Smooth muscle cell (in vitro differentiated cells): ENCODE measurements around the gene MED7. TPM values are rescaled to one million over a fixed set of nuclear protein-coding genes. Genes with fewer than 3 reads are reported as not detected.

Experiments
- DNase-seq: peaks from one replicate; lab custom pipeline; 2025; ENCODE audit not compliant: unreplicated experiment; lab: John Stamatoyannopoulos, UW
- H2AFZ ChIP-seq: fragments of 200-600 bp; sonication (generic); 2 replicates; pipeline ENCODE4 v1.6.0; 2016; ENCODE audit warnings: antibody characterized with exemption, low read depth, mild to moderate bottlenecking
- H3F3A ChIP-seq: fragments of 200-600 bp; sonication (generic); 2 replicates; pipeline ENCODE4 v1.6.0; 2017; ENCODE audit warnings: antibody characterized with exemption, low read depth
- H3K27ac ChIP-seq: fragments of 200-600 bp; sonication (generic); 2 replicates; pipeline ENCODE4 v1.5.1; 2016; ENCODE audit warnings: low read depth, mild to moderate bottlenecking
- H3K27me3 ChIP-seq: fragments of 200-600 bp; sonication (generic); 2 replicates; pipeline ENCODE4 v1.6.1; 2016; ENCODE audit warnings: low read depth, mild to moderate bottlenecking
- H3K36me3 ChIP-seq: fragments of 200-600 bp; sonication (generic); 2 replicates; pipeline ENCODE4 v1.5.1; 2016; ENCODE audit warnings: low read depth
- H3K4me1 ChIP-seq: fragments of 200-600 bp; sonication (generic); 2 replicates; pipeline ENCODE4 v1.5.1; 2016; ENCODE audit warnings: low read depth
- H3K4me2 ChIP-seq: fragments of 200-600 bp; sonication (generic); 2 replicates; pipeline ENCODE4 v1.6.0; 2016; ENCODE audit warnings: mild to moderate bottlenecking
- H3K4me3 ChIP-seq: fragments of 200-600 bp; sonication (generic); 2 replicates; pipeline ENCODE4 v1.5.1; 2016; ENCODE audit warnings: mild to moderate bottlenecking
- H3K79me2 ChIP-seq: fragments of 200-600 bp; sonication (generic); 2 replicates; pipeline ENCODE4 v1.6.0; 2016; ENCODE audit warnings: low read depth, mild to moderate bottlenecking
- H3K9ac ChIP-seq: fragments of 200-600 bp; sonication (generic); 2 replicates; pipeline ENCODE4 v1.6.0; 2016; ENCODE audit warnings: low read depth
- H3K9me3 ChIP-seq: fragments of 200-600 bp; sonication (generic); replicated peaks from 2 replicates; pipeline ENCODE4 v1.5.1; 2016; ENCODE audit warnings: low read depth
- H4K20me1 ChIP-seq: fragments of 200-600 bp; sonication (generic); 2 replicates; pipeline ENCODE4 v1.6.0; 2016; ENCODE audit warnings: low read depth
- CTCF ChIP-seq: fragments of 200-600 bp; sonication (generic); IDR thresholded peaks from 2 replicates; pipeline ENCODE4 v1.5.1; 2017; ENCODE audit warnings: borderline replicate concordance, mild to moderate bottlenecking, antibody characterized with exemption; ENCODE audit not compliant: insufficient read depth, poor library complexity, severe bottlenecking
- WGBS: methylation state at CpG from one replicate; pipeline ENCODE4 v1.1.7; 2016; ENCODE audit warnings: low lambda C conversion rate; 5-methylcytosine and 5-hydroxymethylcytosine counted together
- polyA plus RNA-seq: library from polyadenylated mRNA; unstranded; fragments of >200 nt; fragmentation: Nextera tagmentation; extraction: Ambion mirVana; gene quantifications from 2 replicates; pipeline ENCODE4 v1.2.1, GENCODE V29; 2016
- total RNA-seq: library from RNA; depleted of rRNA; stranded (reverse); fragments of >200 nt; gene quantifications from 2 replicates; pipeline ENCODE4 v1.2.3, GENCODE V29; 2014

The MED7 gene
- total and polyA plus RNA-seq, 2 experiments from 2014 or later, result 9.3 to 12.7 TPM

GRCh38 chr5:157165261-157165660, 22.6 kb upstream of the MED7 start:
- no peak overlapping the region for H3K27ac ChIP-seq

GRCh38 chr5:157164521-157164920, 21.9 kb upstream of the MED7 start:
- H3F3A ChIP-seq, result peaks cover 2% of the 10 kb centered on the region
- no peak overlapping the region for H3K27ac ChIP-seq
- H3K4me2 ChIP-seq, result no peak overlapping the region

More at GRCh38 chr5:157165261-157165660, 22.6 kb upstream of the MED7 start:
- no peak overlapping the region for H2AFZ ChIP-seq
- H3K4me3 ChIP-seq, result no peak overlapping the region
- no peak for DNase-seq
- H3K4me2 ChIP-seq, result no peak overlapping the region
- no peaks in the 10 kb centered on the region for H4K20me1 ChIP-seq
- no peaks in the 10 kb centered on the region for H3K36me3 ChIP-seq
- no peak for TF ChIP-seq CTCF
- no peak overlapping the region for H3K9ac ChIP-seq
- no peaks in the 10 kb centered on the region for H3K79me2 ChIP-seq
- WGBS, result 96% methylated on average over 4 of the region's 4 CpGs
- H3F3A ChIP-seq, result peaks cover 2% of the 10 kb centered on the region
- H3K27me3 ChIP-seq, result peaks cover 2% of the 10 kb centered on the region
- peaks cover 4% of the 10 kb centered on the region for H3K4me1 ChIP-seq
- H3K9me3 ChIP-seq, result no peaks in the 10 kb centered on the region

GRCh38 chr5:157162919-157163510, 20.4 kb upstream of the MED7 start:
- Histone ChIP-seq H3K79me2 (no peaks in the 10 kb centered on the region), H3K4me2 (no peak overlapping the region), H3K9me3 (no peaks in the 10 kb centered on the region), H3K4me3 (no peak overlapping the region), H3K4me1 (peaks cover 4% of the 10 kb centered on the region), H3K36me3 (no peaks in the 10 kb centered on the region), H4K20me1 (no peaks in the 10 kb centered on the region), H2AFZ (no peak overlapping the region), H3F3A (no peaks in the 10 kb centered on the region), H3K27me3 (peaks cover 12% of the 10 kb centered on the region), H3K9ac (no peak overlapping the region), H3K27ac (no peak overlapping the region)
- WGBS, result 96% methylated on average over 12 of the region's 12 CpGs
- TF ChIP-seq CTCF, result no peak
- DNase-seq, result no peak

More at GRCh38 chr5:157164521-157164920, 21.9 kb upstream of the MED7 start:
- peaks cover 9% of the 10 kb centered on the region for H3K27me3 ChIP-seq
- no peak for DNase-seq
- H3K4me1 ChIP-seq, result peaks cover 4% of the 10 kb centered on the region
- WGBS, result 90% methylated on average over 5 of the region's 5 CpGs
- no peak for TF ChIP-seq CTCF
- H3K4me3 ChIP-seq, result no peak overlapping the region
- H4K20me1 ChIP-seq, result no peaks in the 10 kb centered on the region
- H3K36me3 ChIP-seq, result no peaks in the 10 kb centered on the region
- H3K9me3 ChIP-seq, result no peaks in the 10 kb centered on the region
- no peak overlapping the region for H2AFZ ChIP-seq
- H3K9ac ChIP-seq, result no peak overlapping the region
- no peaks in the 10 kb centered on the region for H3K79me2 ChIP-seq

- H3F3A ChIP-seq, result no peaks in the 10 kb centered on the region
- no peaks in the 10 kb centered on the region for H3K4me1 ChIP-seq
- no peak overlapping the region for H3K9ac ChIP-seq
- H3K9me3 ChIP-seq, result no peaks in the 10 kb centered on the region
- no peak for TF ChIP-seq CTCF
- H3K79me2 ChIP-seq, result no peaks in the 10 kb centered on the region
- 87% methylated on average over 6 of the region's 6 CpGs for WGBS
- no peaks in the 10 kb centered on the region for H4K20me1 ChIP-seq
- H3K4me3 ChIP-seq, result no peak overlapping the region
- no peak for DNase-seq
- peaks cover 12% of the 10 kb centered on the region for H3K27me3 ChIP-seq
- H3K4me2 ChIP-seq, result no peak overlapping the region
- H3K27ac ChIP-seq, result no peak overlapping the region
- no peaks in the 10 kb centered on the region for H3K36me3 ChIP-seq
- no peak overlapping the region for H2AFZ ChIP-seq
Observed at GRCh38 chr5:157161996-157162395, 19.3 kb upstream of the MED7 start.
